Caco-2 (cell line): ENCODE results near the gene CCDC184. TPM values are rescaled to one million over a fixed set of nuclear protein-coding genes. Genes with fewer than 3 reads are reported as not detected.
A peak's percentile ranks its signal among the peaks of the same experiment; 100 is the strongest.

Experiments used
- BruUV-seq: library from RNA; stranded (reverse); fragments of 400-500 nt; replicated peaks from 2 replicates; lab custom pipeline; 2021; lab: Mats Ljungman, UMichigan
- CTCF ChIA-PET: fragments of 300-600 bp; sonication (Branson Sonifier 250); formaldehyde crosslinking; loops from one replicate; lab custom pipeline; 2022; ENCODE audit warnings: antibody characterized with exemption; lab: Charles Lee
- POLR2A ChIA-PET: fragments of 300-600 bp; sonication (Branson Sonifier 250); formaldehyde crosslinking; loops from one replicate; lab custom pipeline; 2022; ENCODE audit warnings: antibody characterized with exemption; lab: Charles Lee
- DNase-seq, 2 experiments: peaks; one replicate each; pipeline versions ENCODE4 v3.0.0 to v3.0.0-alpha.2; 2020 to 2022
- H3K27me3 ChIP-seq: replicated peaks from 2 replicates; pipeline ENCODE4 v1.6.0; 2011; ENCODE audit warnings: low read length; ENCODE audit not compliant: control insufficient read depth, insufficient read depth
- H3K36me3 ChIP-seq: 2 replicates; pipeline ENCODE4 v1.5.1; 2011; ENCODE audit warnings: low read length; ENCODE audit not compliant: control insufficient read depth, insufficient read depth
- H3K4me1 ChIP-seq: fragments of 250-450 bp; sonication (Bioruptor Pico); 2 replicates; pipeline ENCODE4 v1.5.1; 2020; ENCODE audit warnings: mild to moderate bottlenecking
- H3K4me3 ChIP-seq: 2 replicates; pipeline ENCODE4 v1.5.1; 2011; ENCODE audit warnings: low read depth, mild to moderate bottlenecking, control low read depth, low read length
- H3K9me3 ChIP-seq: fragments of 250-450 bp; sonication (Bioruptor Pico); 2 replicates; pipeline ENCODE4 v1.5.1; 2020; ENCODE audit warnings: mild to moderate bottlenecking, moderate library complexity
- H3K27ac Mint-ChIP-seq: one replicate; pipeline ENCODE4 v1.8.0; 2022; ENCODE audit warnings: mixed read lengths; ENCODE audit not compliant: unreplicated experiment
- H3K27me3 Mint-ChIP-seq: one replicate; pipeline ENCODE4 v1.8.0; 2022; ENCODE audit warnings: mixed read lengths; ENCODE audit not compliant: insufficient read depth, unreplicated experiment
- H3K36me3 Mint-ChIP-seq: one replicate; pipeline ENCODE4 v1.8.0; 2022; ENCODE audit warnings: mild to moderate bottlenecking, mixed read lengths; ENCODE audit not compliant: insufficient read depth, unreplicated experiment
- H3K4me1 Mint-ChIP-seq: one replicate; pipeline ENCODE4 v1.8.0; 2022; ENCODE audit warnings: low read depth, mixed read lengths; ENCODE audit not compliant: unreplicated experiment
- H3K4me3 Mint-ChIP-seq: one replicate; pipeline ENCODE4 v1.8.0; 2022; ENCODE audit warnings: mild to moderate bottlenecking, moderate library complexity, mixed read lengths; ENCODE audit not compliant: unreplicated experiment
- H3K9me3 Mint-ChIP-seq: one replicate; pipeline ENCODE4 v1.8.0; 2022; ENCODE audit warnings: mixed read lengths; ENCODE audit not compliant: unreplicated experiment
- CTCF ChIP-seq, 2 experiments: fragments of 200-600 bp in 1 of 2; IDR thresholded peaks; 1 replicate in 1 of 2; 2 replicates in 1 of 2; pipeline versions ENCODE4 v1.5.1 to v1.8.0; 2011 to 2022; ENCODE audit warnings: antibody characterized with exemption in 1 of 2, control low read depth in 1 of 2, inconsistent platforms in 1 of 2, low read depth in 1 of 2, low read length in 1 of 2, mild to moderate bottlenecking in 1 of 2, moderate library complexity in 1 of 2; ENCODE audit not compliant: insufficient read depth in 1 of 2, severe bottlenecking in 1 of 2, unreplicated experiment in 1 of 2
- intact Hi-C: fragments of 100-400 bp; cut with micrococcal nuclease; formaldehyde crosslinking; loops from one replicate; pipeline ENCODE4 v1.10.0; 2022; ENCODE audit not compliant: unreplicated experiment
- total RNA-seq: library from RNA; stranded (reverse); gene quantifications from 2 replicates; pipeline ENCODE4 v1.2.3, GENCODE V29; 2022

CCDC184 gene
- total RNA-seq, 1 experiment from 2014 or later: 1.0 TPM

GRCh38 chr12:48142818-48143674, 40.4 kb upstream of the CCDC184 start:
- no TSS peak for BruUV-seq
- H3K9me3 Mint-ChIP-seq: no peaks in the 10 kb centered on the region
- H3K27ac Mint-ChIP-seq: no peak overlapping the region
- TF ChIP-seq CTCF (IDR thresholded peaks at IDR 0.05; ENCODE audit: insufficient read depth in 1 of 2, low read depth in 1 of 2, low read length in 1 of 2, severe bottlenecking in 1 of 2, unreplicated experiment in 1 of 2): no peak
- intact Hi-C loops: no loop called here
- H3K4me1 ChIP-seq: no peaks in the 10 kb centered on the region
- peaks cover 24% of the 10 kb centered on the region for H3K36me3 Mint-ChIP-seq
- no peak for DNase-seq
- CTCF ChIA-PET: no interaction called here
- no peaks in the 10 kb centered on the region for H3K27me3 Mint-ChIP-seq
- no peaks in the 10 kb centered on the region for H3K9me3 ChIP-seq
- H3K4me3 ChIP-seq: no peak overlapping the region
- H3K4me3 Mint-ChIP-seq: no peak overlapping the region
- no peaks in the 10 kb centered on the region; the same call in none of the 2 replicates for H3K36me3 ChIP-seq
- POLR2A ChIA-PET: no interaction called here
- H3K4me1 Mint-ChIP-seq: no peaks in the 10 kb centered on the region
- no peaks in the 10 kb centered on the region for H3K27me3 ChIP-seq

GRCh38 chr12:48143898-48144297, 39.5 kb upstream of the CCDC184 start:
- no peak overlapping the region for H3K4me3 ChIP-seq
- peaks cover 27% of the 10 kb centered on the region for H3K36me3 Mint-ChIP-seq
- H3K27ac Mint-ChIP-seq: no peak overlapping the region

GRCh38 chr12:48145981-48146380, 37.5 kb upstream of the CCDC184 start:
- Histone ChIP-seq H3K36me3 (no peaks in the 10 kb centered on the region; the same call in 1 of the 2 replicates), H3K4me1 (no peaks in the 10 kb centered on the region), H3K9me3 (no peaks in the 10 kb centered on the region), H3K27me3 (no peaks in the 10 kb centered on the region), H3K4me3 (no peak overlapping the region)
- no TSS peak for BruUV-seq
- Mint-ChIP-seq H3K9me3 (no peaks in the 10 kb centered on the region), H3K36me3 (peaks cover 34% of the 10 kb centered on the region), H3K27me3 (no peaks in the 10 kb centered on the region), H3K4me1 (no peaks in the 10 kb centered on the region), H3K27ac (no peak overlapping the region), H3K4me3 (no peak overlapping the region)
- POLR2A ChIA-PET: no interaction called here
- no peak for TF ChIP-seq CTCF (IDR thresholded peaks at IDR 0.05; ENCODE audit: insufficient read depth in 1 of 2, low read depth in 1 of 2, low read length in 1 of 2, severe bottlenecking in 1 of 2, unreplicated experiment in 1 of 2)
- CTCF ChIA-PET: interaction anchor here (0.8 kb wide), 1 partner anchor 11 kb away, joined by 3 read pairs; the partner anchor contains the start of gene ASB8
- intact Hi-C loops: no loop called here
- DNase-seq: no peak

More at GRCh38 chr12:48143898-48144297, 39.5 kb upstream of the CCDC184 start:
- Mint-ChIP-seq H3K4me1 (no peaks in the 10 kb centered on the region), H3K27me3 (no peaks in the 10 kb centered on the region), H3K9me3 (no peaks in the 10 kb centered on the region), H3K4me3 (no peak overlapping the region)
- intact Hi-C loops: no loop called here
- no peaks in the 10 kb centered on the region for H3K4me1 ChIP-seq
- CTCF ChIA-PET: no interaction called here
- peak in 1 of 2 experiments; percentile 3 for TF ChIP-seq CTCF (IDR thresholded peaks at IDR 0.05; ENCODE audit: insufficient read depth in 1 of 2, low read depth in 1 of 2, low read length in 1 of 2, severe bottlenecking in 1 of 2, unreplicated experiment in 1 of 2)
- H3K9me3 ChIP-seq: no peaks in the 10 kb centered on the region
- no peak for DNase-seq
- H3K36me3 ChIP-seq: no peaks in the 10 kb centered on the region; the same call in none of the 2 replicates
- no peaks in the 10 kb centered on the region for H3K27me3 ChIP-seq
- no TSS peak for BruUV-seq
- POLR2A ChIA-PET: no interaction called here
